Measurements from ENCODE around the gene GPC5.

DNA sequence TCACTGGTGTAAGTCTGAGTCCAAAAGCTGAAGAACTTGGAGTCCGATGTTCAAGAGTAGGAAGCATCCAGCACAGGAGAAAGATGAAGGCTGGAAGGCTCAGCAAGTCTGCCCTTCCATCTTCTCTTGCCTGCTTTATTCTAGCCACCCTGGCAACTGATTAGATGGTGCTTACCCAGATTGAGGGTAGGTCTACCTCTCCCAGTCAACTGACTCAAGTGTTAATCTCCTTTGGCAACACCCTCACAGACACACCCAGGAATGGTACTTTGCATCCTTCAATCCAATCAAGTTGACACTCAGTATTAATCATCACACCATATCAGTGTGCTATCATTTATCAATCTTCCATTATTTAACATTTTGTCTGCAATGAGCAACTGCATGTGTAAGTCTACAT lies 223.5 kb downstream of the GPC5 start:
- TF ChIP-seq, protein P1, sequence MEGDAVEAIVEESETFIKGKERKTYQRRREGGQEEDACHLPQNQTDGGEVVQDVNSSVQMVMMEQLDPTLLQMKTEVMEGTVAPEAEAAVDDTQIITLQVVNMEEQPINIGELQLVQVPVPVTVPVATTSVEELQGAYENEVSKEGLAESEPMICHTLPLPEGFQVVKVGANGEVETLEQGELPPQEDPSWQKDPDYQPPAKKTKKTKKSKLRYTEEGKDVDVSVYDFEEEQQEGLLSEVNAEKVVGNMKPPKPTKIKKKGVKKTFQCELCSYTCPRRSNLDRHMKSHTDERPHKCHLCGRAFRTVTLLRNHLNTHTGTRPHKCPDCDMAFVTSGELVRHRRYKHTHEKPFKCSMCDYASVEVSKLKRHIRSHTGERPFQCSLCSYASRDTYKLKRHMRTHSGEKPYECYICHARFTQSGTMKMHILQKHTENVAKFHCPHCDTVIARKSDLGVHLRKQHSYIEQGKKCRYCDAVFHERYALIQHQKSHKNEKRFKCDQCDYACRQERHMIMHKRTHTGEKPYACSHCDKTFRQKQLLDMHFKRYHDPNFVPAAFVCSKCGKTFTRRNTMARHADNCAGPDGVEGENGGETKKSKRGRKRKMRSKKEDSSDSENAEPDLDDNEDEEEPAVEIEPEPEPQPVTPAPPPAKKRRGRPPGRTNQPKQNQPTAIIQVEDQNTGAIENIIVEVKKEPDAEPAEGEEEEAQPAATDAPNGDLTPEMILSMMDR (conservative IDR thresholded peaks at IDR 0.05; ENCODE audit: low read length): no peak
- TF ChIP-seq EZH2phosphoT487 (IDR thresholded peaks at IDR 0.05; ENCODE audit: borderline replicate concordance, low read depth, low read length): no peak

Measured in OCI-LY7 (cell line).